ENCODE data around the gene TIAM2.

The TIAM2 gene

GRCh38 chr6:155061381-155061780, 66.3 kb downstream of the TIAM2 start:
- Histone ChIP-seq H3K9me3 (ENCODE audit: control insufficient read depth in 2 of 2, low read length in 2 of 2) (peaks cover 0 to 4% of the 10 kb centered on the region in 2 donors), H3K27ac (ENCODE audit: low read length) (no peak overlapping the region), H3K36me3 (ENCODE audit: control insufficient read depth in 2 of 2, insufficient read depth in 2 of 2, low read length in 2 of 2) (no peaks in the 10 kb centered on the region), H3K4me1 (ENCODE audit: control insufficient read depth, insufficient read depth, low read length) (no peaks in the 10 kb centered on the region), H3K9ac (ENCODE audit: low read length in 2 of 2) (no peak overlapping the region), H3K27me3 (ENCODE audit: control insufficient read depth in 1 of 2, insufficient read depth in 2 of 2, low read length in 2 of 2) (no peaks in the 10 kb centered on the region), H3K4me3 (ENCODE audit: low read length in 2 of 2) (no peak overlapping the region)

DNA sequence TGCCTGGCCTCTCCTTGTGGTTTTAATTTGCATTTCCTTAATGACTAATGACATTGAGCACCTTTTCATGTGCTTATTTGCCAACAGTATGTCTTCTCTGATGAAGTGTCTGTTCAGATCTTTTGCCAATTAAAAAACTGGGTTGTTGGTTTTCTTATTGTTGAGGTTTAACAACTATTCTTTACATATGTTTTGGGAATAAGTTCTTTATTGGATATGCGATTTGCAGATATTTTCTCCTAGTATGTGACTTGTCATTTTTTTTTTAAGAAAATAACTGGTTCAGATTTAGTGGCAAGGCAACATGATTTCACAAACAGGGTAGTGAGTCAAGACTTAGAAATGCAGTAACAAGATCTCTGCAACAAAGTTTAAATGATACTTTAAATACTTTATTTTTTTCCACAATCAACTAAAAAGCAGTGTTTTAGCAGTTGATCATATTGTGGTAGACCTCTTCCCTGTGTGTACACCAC, 67.8 kb downstream of the TIAM2 start:
- H3K27ac ChIP-seq (ENCODE audit: low read length), result no peak overlapping the region
- no peaks in the 10 kb centered on the region for H3K27me3 ChIP-seq (ENCODE audit: control insufficient read depth in 1 of 2, insufficient read depth in 2 of 2, low read length in 2 of 2)

DNA sequence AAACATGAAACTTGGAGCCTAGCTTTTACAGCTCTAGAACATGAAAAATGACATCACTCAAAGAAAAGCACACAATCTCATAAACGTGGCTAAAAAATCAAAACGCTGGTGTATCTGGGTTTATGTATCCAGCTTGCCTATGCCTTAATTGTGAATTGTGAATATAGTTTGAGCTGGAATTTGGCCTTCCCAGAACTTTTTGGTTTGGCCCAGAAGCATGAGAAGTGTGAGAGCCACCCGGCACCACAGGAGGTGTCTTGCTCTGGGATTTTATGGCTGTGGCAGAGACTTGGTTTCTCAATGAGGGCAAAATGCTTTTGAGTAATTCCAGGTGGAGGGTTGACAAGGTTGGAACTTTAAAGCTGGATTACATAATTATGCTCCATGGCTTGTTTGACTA, 69.2 kb downstream of the TIAM2 start:
- Histone ChIP-seq H3K9me3 (ENCODE audit: control insufficient read depth in 2 of 2, low read length in 2 of 2) (peaks cover 0 to 4% of the 10 kb centered on the region in 2 donors), H3K36me3 (ENCODE audit: control insufficient read depth in 2 of 2, insufficient read depth in 2 of 2, low read length in 2 of 2) (no peaks in the 10 kb centered on the region), H3K27me3 (ENCODE audit: control insufficient read depth in 1 of 2, insufficient read depth in 2 of 2, low read length in 2 of 2) (no peaks in the 10 kb centered on the region), H3K4me1 (ENCODE audit: control insufficient read depth, insufficient read depth, low read length) (no peaks in the 10 kb centered on the region), H3K4me3 (ENCODE audit: low read length in 2 of 2) (no peak overlapping the region), H3K27ac (ENCODE audit: low read length) (no peak overlapping the region), H3K9ac (ENCODE audit: low read length in 2 of 2) (no peak overlapping the region)

More for the DNA sequence above, 67.8 kb downstream of the TIAM2 start:
- Histone ChIP-seq H3K4me1 (ENCODE audit: control insufficient read depth, insufficient read depth, low read length) (no peaks in the 10 kb centered on the region), H3K9me3 (ENCODE audit: control insufficient read depth in 2 of 2, low read length in 2 of 2) (peaks cover 0 to 4% of the 10 kb centered on the region in 2 donors), H3K9ac (ENCODE audit: low read length in 2 of 2) (no peak overlapping the region), H3K36me3 (ENCODE audit: control insufficient read depth in 2 of 2, insufficient read depth in 2 of 2, low read length in 2 of 2) (no peaks in the 10 kb centered on the region), H3K4me3 (ENCODE audit: low read length in 2 of 2) (no peak overlapping the region)

- no peaks in the 10 kb centered on the region for H3K27me3 ChIP-seq (ENCODE audit: control insufficient read depth in 1 of 2, insufficient read depth in 2 of 2, low read length in 2 of 2)
- H3K9me3 ChIP-seq (ENCODE audit: control insufficient read depth in 2 of 2, low read length in 2 of 2), result no peaks in the 10 kb centered on the region
- no peak overlapping the region for H3K9ac ChIP-seq (ENCODE audit: low read length in 2 of 2)
- no peak overlapping the region for H3K27ac ChIP-seq (ENCODE audit: low read length)
- H3K4me1 ChIP-seq (ENCODE audit: control insufficient read depth, insufficient read depth, low read length), result no peaks in the 10 kb centered on the region
- no peak overlapping the region for H3K4me3 ChIP-seq (ENCODE audit: low read length in 2 of 2)
- H3K36me3 ChIP-seq (ENCODE audit: control insufficient read depth in 2 of 2, insufficient read depth in 2 of 2, low read length in 2 of 2), result no peaks in the 10 kb centered on the region
Observed at GRCh38 chr6:155066361-155066760, 71.2 kb downstream of the TIAM2 start.

DNA sequence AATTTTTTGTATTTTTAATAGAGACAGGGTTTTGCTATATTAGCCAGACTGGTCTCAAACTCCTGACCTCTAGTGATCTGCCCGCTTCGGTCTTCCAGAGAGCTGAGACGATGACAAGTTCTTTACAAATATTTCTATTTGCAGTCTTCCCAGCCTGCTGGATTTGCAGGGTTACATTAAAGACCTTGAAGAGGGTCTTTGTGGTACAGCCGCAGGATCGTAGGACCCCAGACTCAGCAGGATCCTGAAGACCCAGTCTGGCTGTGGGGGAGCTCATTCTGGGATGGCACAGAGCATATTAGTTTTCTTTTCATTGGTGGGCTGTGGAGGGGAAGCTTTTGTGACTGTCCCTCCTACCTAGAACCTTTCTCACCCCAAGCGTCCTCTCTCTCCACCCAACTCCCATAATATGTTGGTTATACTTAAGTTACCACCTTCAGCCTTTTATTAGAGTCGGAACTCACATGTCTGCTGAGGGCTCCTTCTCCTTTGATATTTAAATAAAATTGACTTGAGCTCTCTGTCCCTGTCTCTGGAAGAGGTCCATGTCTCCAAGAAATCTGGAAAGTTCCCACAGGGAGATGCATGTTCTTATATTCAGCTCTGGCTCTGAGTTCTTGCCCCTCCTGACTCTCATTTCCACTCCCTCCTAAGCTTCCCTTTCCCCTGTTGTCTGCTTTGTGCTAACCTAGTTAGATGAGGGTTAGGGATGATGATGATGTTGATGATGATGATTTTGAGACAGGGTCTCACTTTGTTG, 72.0 kb downstream of the TIAM2 start:
- Histone ChIP-seq H3K4me3 (ENCODE audit: low read length in 2 of 2) (no peak overlapping the region), H3K4me1 (ENCODE audit: control insufficient read depth, insufficient read depth, low read length) (no peaks in the 10 kb centered on the region), H3K27me3 (ENCODE audit: control insufficient read depth in 1 of 2, insufficient read depth in 2 of 2, low read length in 2 of 2) (no peaks in the 10 kb centered on the region), H3K36me3 (ENCODE audit: control insufficient read depth in 2 of 2, insufficient read depth in 2 of 2, low read length in 2 of 2) (no peaks in the 10 kb centered on the region), H3K27ac (ENCODE audit: low read length) (no peak overlapping the region), H3K9ac (ENCODE audit: low read length in 2 of 2) (no peak overlapping the region), H3K9me3 (ENCODE audit: control insufficient read depth in 2 of 2, low read length in 2 of 2) (no peaks in the 10 kb centered on the region)

- Histone ChIP-seq H3K4me3 (ENCODE audit: low read length in 2 of 2) (no peak overlapping the region), H3K4me1 (ENCODE audit: control insufficient read depth, insufficient read depth, low read length) (no peaks in the 10 kb centered on the region), H3K36me3 (ENCODE audit: control insufficient read depth in 2 of 2, insufficient read depth in 2 of 2, low read length in 2 of 2) (no peaks in the 10 kb centered on the region), H3K9me3 (ENCODE audit: control insufficient read depth in 2 of 2, low read length in 2 of 2) (no peaks in the 10 kb centered on the region), H3K27me3 (ENCODE audit: control insufficient read depth in 1 of 2, insufficient read depth in 2 of 2, low read length in 2 of 2) (no peaks in the 10 kb centered on the region), H3K27ac (ENCODE audit: low read length) (no peak overlapping the region), H3K9ac (ENCODE audit: low read length in 2 of 2) (no peak overlapping the region)
Observed at GRCh38 chr6:155067956-155068615, 73.0 kb downstream of the TIAM2 start.

DNA sequence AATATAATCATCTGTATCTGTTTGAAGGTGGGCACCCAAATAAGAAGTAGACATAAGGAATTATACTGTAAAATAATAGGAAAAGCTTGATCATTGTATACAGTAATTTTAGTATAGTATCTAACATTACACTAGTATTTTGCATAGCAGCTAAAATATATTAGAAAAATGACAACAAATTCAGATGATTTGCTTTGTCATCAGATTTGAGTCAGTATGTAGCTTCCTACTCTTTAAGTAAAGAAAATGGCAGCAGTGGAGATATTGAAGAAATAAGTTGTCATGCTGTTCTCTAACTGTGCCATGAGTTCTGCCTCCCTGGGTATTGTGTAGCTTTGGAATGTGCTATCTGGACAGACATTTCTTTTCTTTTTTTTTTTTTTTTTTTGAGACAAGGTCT, 74.4 kb downstream of the TIAM2 start:
- Histone ChIP-seq H3K4me3 (ENCODE audit: low read length in 2 of 2) (no peak overlapping the region), H3K9ac (ENCODE audit: low read length in 2 of 2) (no peak overlapping the region), H3K27ac (ENCODE audit: low read length) (no peak overlapping the region)

DNA sequence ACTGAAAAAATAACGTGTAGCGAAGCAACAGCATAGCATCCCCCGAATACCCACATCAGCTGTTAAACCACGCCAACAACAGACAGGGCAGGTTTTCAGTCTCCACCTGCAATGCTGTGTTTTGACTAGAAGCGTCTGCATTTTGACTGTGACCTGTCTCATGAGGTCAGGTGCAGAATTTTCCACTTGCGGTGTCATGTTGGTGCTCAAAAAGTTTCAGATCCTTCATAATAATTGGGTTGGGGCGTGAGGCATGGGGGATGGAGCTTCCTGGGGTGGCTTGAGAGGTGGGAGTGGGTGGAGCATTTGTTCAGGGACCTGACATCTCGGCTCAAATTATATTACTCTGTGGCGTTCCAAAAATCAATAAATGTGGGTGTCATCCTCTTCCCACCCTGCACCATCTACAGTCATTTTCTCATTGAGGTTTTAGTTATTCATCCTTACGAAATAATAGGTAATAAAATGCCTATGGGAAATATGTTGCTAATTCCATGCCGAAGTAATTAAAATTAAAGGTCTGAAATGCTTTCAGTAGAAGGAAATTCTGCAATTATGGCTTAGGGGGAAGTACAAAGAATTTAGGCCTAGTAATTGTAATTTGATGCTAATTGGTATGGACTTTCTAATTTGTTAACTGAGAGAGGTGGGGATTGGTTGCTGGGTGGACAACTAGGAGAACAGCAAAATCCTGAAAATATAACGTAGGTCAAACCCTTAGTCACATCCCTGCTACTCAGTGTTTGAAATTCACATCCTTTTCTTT, 81.0 kb downstream of the TIAM2 start:
- Histone ChIP-seq H3K9me3 (ENCODE audit: control insufficient read depth in 2 of 2, low read length in 2 of 2) (no peaks in the 10 kb centered on the region), H3K36me3 (ENCODE audit: control insufficient read depth in 2 of 2, insufficient read depth in 2 of 2, low read length in 2 of 2) (no peaks in the 10 kb centered on the region), H3K27ac (ENCODE audit: low read length) (no peak overlapping the region), H3K9ac (ENCODE audit: low read length in 2 of 2) (no peak overlapping the region), H3K4me3 (ENCODE audit: low read length in 2 of 2) (no peak overlapping the region), H3K27me3 (ENCODE audit: control insufficient read depth in 1 of 2, insufficient read depth in 2 of 2, low read length in 2 of 2) (no peaks in the 10 kb centered on the region), H3K4me1 (ENCODE audit: control insufficient read depth, insufficient read depth, low read length) (no peaks in the 10 kb centered on the region)

More for the DNA sequence above, 74.4 kb downstream of the TIAM2 start:
- Histone ChIP-seq H3K36me3 (ENCODE audit: control insufficient read depth in 2 of 2, insufficient read depth in 2 of 2, low read length in 2 of 2) (no peaks in the 10 kb centered on the region), H3K27me3 (ENCODE audit: control insufficient read depth in 1 of 2, insufficient read depth in 2 of 2, low read length in 2 of 2) (no peaks in the 10 kb centered on the region), H3K9me3 (ENCODE audit: control insufficient read depth in 2 of 2, low read length in 2 of 2) (no peaks in the 10 kb centered on the region), H3K4me1 (ENCODE audit: control insufficient read depth, insufficient read depth, low read length) (no peaks in the 10 kb centered on the region)

DNA sequence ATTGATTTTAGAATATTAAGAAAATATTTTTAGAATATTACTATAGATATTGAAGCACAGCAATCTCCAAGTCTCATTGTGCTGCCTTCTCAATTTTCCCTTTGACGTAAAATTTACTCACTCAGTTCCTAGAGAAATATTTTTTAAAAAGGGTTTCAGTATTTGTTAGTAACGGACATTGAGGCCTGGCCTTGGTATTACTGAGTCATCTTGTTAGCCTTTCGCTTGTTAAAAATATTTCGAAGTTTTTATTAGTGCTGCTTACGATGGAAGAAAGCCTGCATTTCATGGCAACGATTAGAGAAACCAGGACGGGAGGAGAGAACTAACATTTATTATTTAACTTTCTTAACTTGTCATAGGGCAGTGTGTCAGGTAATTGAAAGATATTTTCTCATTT, 82.2 kb downstream of the TIAM2 start:
- no peaks in the 10 kb centered on the region for H3K27me3 ChIP-seq (ENCODE audit: control insufficient read depth in 1 of 2, insufficient read depth in 2 of 2, low read length in 2 of 2)
- H3K4me3 ChIP-seq (ENCODE audit: low read length in 2 of 2), result no peak overlapping the region
- no peak overlapping the region for H3K9ac ChIP-seq (ENCODE audit: low read length in 2 of 2)
- no peak overlapping the region for H3K27ac ChIP-seq (ENCODE audit: low read length)
- no peaks in the 10 kb centered on the region for H3K36me3 ChIP-seq (ENCODE audit: control insufficient read depth in 2 of 2, insufficient read depth in 2 of 2, low read length in 2 of 2)
- no peaks in the 10 kb centered on the region for H3K4me1 ChIP-seq (ENCODE audit: control insufficient read depth, insufficient read depth, low read length)
- H3K9me3 ChIP-seq (ENCODE audit: control insufficient read depth in 2 of 2, low read length in 2 of 2), result no peaks in the 10 kb centered on the region

DNA sequence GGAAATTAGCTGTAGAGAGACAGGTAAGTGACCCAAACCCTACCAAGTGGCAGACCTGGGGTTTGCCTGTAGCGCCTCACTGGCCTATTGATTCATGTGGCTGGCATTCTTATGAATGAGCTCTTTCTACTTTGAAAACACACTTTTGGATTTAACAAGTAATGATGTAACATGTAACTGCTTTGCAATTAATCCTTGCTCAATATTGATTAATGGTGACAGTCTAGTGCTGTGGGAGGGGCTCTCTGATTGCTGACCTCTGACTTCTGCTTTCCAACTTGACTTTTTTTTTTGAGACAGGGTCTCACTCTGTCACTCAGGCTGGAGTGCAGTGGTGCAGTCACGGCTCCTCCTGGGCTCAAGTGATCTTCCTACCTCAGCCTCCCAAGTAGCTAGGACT, 82.7 kb downstream of the TIAM2 start:
- no peaks in the 10 kb centered on the region for H3K4me1 ChIP-seq (ENCODE audit: control insufficient read depth, insufficient read depth, low read length)
- H3K4me3 ChIP-seq (ENCODE audit: low read length in 2 of 2), result no peak overlapping the region
- H3K27ac ChIP-seq (ENCODE audit: low read length), result no peak overlapping the region
- H3K27me3 ChIP-seq (ENCODE audit: control insufficient read depth in 1 of 2, insufficient read depth in 2 of 2, low read length in 2 of 2), result no peaks in the 10 kb centered on the region
- H3K36me3 ChIP-seq (ENCODE audit: control insufficient read depth in 2 of 2, insufficient read depth in 2 of 2, low read length in 2 of 2), result no peaks in the 10 kb centered on the region
- H3K9ac ChIP-seq (ENCODE audit: low read length in 2 of 2), result no peak overlapping the region
- no peaks in the 10 kb centered on the region for H3K9me3 ChIP-seq (ENCODE audit: control insufficient read depth in 2 of 2, low read length in 2 of 2)
